Prostate gland (tissue), 2 donors: ENCODE measurements around the gene LDB2. TPM values are rescaled to one million over a fixed set of nuclear protein-coding genes. Genes with fewer than 3 reads are reported as not detected.

ENCODE experiments used
- DNase-seq: peaks from one replicate; pipeline ENCODE4 v3.0.0-alpha.2; 2019; ENCODE audit warnings: low spot score
- H3K27ac ChIP-seq, 2 donors: fragments of 200-600 bp; sonication (generic); 2 replicates each; pipeline ENCODE4 v1.5.1; 2017 to 2019
- H3K27me3 ChIP-seq: fragments of 200-600 bp; sonication (generic); replicated peaks from 2 replicates; pipeline ENCODE4 v1.5.1; 2019; ENCODE audit not compliant: insufficient read depth
- H3K36me3 ChIP-seq, 2 donors: fragments of 200-600 bp; sonication (generic); 1 replicate in 1 of 2; 2 replicates in 1 of 2; pipeline versions ENCODE4 v1.5.1 to v1.8.1; 2017 to 2019
- H3K4me1 ChIP-seq: fragments of 200-600 bp; sonication (generic); replicated peaks from 2 replicates; pipeline ENCODE4 v1.5.1; 2019
- H3K4me3 ChIP-seq, 2 donors: fragments of 200-600 bp; sonication (generic); 2 replicates each; pipeline ENCODE4 v1.5.1; 2017 to 2019
- H3K9me3 ChIP-seq: fragments of 200-600 bp; sonication (generic); 2 replicates; pipeline ENCODE4 v1.5.1; 2017
- POLR2A ChIP-seq: fragments of 450-650 bp; IDR thresholded peaks from one replicate; pipeline ENCODE4 v1.6.1; 2016; ENCODE audit warnings: antibody characterized with exemption, mild to moderate bottlenecking
- POLR2AphosphoS5 ChIP-seq: sonication (generic); formaldehyde crosslinking; IDR thresholded peaks from one replicate; pipeline ENCODE4 v1.6.1; 2017; ENCODE audit warnings: antibody characterized with exemption
- WGBS: methylation state at CpG from one replicate; pipeline ENCODE4 v1.1.5; 2018; 5-methylcytosine and 5-hydroxymethylcytosine counted together
- intact Hi-C: fragments of 100-400 bp; cut with DNase I; formaldehyde crosslinking; loops from one replicate; pipeline ENCODE4 v1.14.2; 2022
- total RNA-seq, 2 donors: library from RNA; depleted of rRNA; stranded (reverse); fragments of >200 nt; gene quantifications; one replicate each; pipeline ENCODE4 v1.1.0, GENCODE V29; 2016
- TF ChIP-seq, protein P1 (sequence below), 4 experiments: fragments of 200-600 bp in 2 of 4; fragments of 450-650 bp in 2 of 4; sonication (generic) in 2 of 4; IDR thresholded peaks; 1 replicate in 3 of 4; 2 replicates in 1 of 4; pipeline ENCODE4 v1.5.1; 2016 to 2019; ENCODE audit warnings: antibody characterized with exemption in 4 of 4, mild to moderate bottlenecking in 2 of 4, moderate library complexity in 2 of 4

LDB2 gene
- total RNA-seq, 2 donors from 2014 or later: 6.0 to 37.7 TPM

DNA sequence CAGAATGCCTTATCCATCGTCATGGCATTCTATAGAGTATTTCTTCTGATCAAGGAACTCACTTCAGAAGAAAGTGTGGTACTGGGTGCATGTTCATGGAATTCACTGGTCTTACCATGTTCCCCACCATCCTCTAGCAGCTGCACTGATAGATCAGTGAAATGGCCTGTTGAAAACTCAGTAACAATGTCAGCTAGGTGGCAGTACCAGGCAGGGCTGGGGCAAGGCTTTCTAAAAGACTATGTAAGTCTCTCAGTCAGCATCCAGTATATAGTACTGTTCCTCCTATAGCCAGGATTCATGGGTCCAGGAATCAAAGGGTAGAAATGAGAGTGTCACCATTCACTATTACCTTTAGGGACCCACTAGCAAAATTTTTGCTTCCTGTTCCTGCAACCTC is 15.8 kb upstream of the LDB2 start:
- Histone ChIP-seq H3K36me3 (no peaks in the 10 kb centered on the region), H3K4me1 (no peaks in the 10 kb centered on the region), H3K27me3 (no peaks in the 10 kb centered on the region), H3K27ac (no peak overlapping the region), H3K9me3 (no peaks in the 10 kb centered on the region), H3K4me3 (no peak overlapping the region)
- 95% methylated on average over 1 of the region's 1 CpG for WGBS
- no peak for DNase-seq
- intact Hi-C loops: loop anchor here (10.0 kb wide), 1 partner anchor 411 kb away; no protein-coding TSS in a partner anchor
- TF ChIP-seq, protein P1, sequence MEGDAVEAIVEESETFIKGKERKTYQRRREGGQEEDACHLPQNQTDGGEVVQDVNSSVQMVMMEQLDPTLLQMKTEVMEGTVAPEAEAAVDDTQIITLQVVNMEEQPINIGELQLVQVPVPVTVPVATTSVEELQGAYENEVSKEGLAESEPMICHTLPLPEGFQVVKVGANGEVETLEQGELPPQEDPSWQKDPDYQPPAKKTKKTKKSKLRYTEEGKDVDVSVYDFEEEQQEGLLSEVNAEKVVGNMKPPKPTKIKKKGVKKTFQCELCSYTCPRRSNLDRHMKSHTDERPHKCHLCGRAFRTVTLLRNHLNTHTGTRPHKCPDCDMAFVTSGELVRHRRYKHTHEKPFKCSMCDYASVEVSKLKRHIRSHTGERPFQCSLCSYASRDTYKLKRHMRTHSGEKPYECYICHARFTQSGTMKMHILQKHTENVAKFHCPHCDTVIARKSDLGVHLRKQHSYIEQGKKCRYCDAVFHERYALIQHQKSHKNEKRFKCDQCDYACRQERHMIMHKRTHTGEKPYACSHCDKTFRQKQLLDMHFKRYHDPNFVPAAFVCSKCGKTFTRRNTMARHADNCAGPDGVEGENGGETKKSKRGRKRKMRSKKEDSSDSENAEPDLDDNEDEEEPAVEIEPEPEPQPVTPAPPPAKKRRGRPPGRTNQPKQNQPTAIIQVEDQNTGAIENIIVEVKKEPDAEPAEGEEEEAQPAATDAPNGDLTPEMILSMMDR (IDR thresholded peaks at IDR 0.05): no peak
- TF ChIP-seq POLR2AphosphoS5 (no peak), POLR2A (no peak)

- Histone ChIP-seq H3K27ac (no peak overlapping the region), H3K27me3 (peaks cover under 1% of the 10 kb centered on the region), H3K4me3 (no peak overlapping the region), H3K9me3 (no peaks in the 10 kb centered on the region), H3K36me3 (no peaks in the 10 kb centered on the region), H3K4me1 (no peaks in the 10 kb centered on the region)
- DNase-seq: no peak
- intact Hi-C loops: loop anchor here (10.0 kb wide), 1 partner anchor 412 kb away; no protein-coding TSS in a partner anchor
- WGBS: 82% methylated on average over 5 of the region's 5 CpGs
- TF ChIP-seq POLR2AphosphoS5 (no peak), POLR2A (no peak)
- TF ChIP-seq, protein P1 (IDR thresholded peaks at IDR 0.05): no peak
These were observed 14.5 kb upstream of the LDB2 start for GRCh38 chr4:16912896-16913295.

GRCh38 chr4:16909281-16909680 is 10.8 kb upstream of the LDB2 start:
- DNase-seq: no peak
- intact Hi-C loops: no loop called here
- Histone ChIP-seq H3K4me1 (no peaks in the 10 kb centered on the region), H3K27ac (no peak overlapping the region), H3K9me3 (no peaks in the 10 kb centered on the region), H3K36me3 (no peaks in the 10 kb centered on the region), H3K4me3 (no peak overlapping the region), H3K27me3 (peaks cover 2% of the 10 kb centered on the region)
- WGBS: 11% methylated on average over 8 of the region's 8 CpGs
- TF ChIP-seq POLR2A (no peak), POLR2AphosphoS5 (no peak)
- TF ChIP-seq, protein P1 (IDR thresholded peaks at IDR 0.05): no peak

DNA sequence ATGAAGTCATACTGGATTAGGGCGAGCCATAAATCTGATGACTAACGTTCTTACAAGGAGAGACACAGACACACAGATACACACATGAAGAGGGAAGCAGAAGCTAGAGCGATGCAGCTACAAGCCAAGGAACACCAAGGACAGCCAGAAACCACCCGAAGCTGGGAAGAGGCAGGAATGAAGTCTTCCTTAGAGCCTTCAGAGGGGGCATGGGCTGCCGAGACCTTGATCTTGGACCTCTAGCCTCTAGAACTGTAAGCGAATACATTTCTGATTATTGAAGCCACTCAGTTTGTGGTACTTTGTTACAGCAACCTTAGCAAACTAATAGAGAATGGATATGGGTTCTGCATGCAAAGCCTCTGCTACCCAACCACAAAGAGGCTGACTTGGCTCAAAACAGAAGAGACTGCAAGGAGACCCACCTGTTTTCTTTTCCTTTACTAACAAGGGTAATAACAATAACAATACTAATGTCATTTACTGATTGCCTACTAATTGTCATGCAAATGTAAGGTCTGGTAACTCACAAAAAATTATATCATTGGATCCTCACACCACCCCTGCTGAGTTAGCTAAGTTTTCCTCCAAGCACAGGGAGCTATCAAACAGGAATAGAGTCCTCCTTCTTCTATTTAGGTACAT is 10.1 kb upstream of the LDB2 start:
- TF ChIP-seq POLR2AphosphoS5 (no peak), POLR2A (no peak)
- TF ChIP-seq, protein P1 (IDR thresholded peaks at IDR 0.05): no peak
- WGBS: 88% methylated on average over 6 of the region's 6 CpGs
- Histone ChIP-seq H3K27me3 (peaks cover 2% of the 10 kb centered on the region), H3K27ac (no peak overlapping the region), H3K4me1 (no peaks in the 10 kb centered on the region), H3K36me3 (no peaks in the 10 kb centered on the region), H3K4me3 (no peak overlapping the region), H3K9me3 (no peaks in the 10 kb centered on the region)
- intact Hi-C loops: no loop called here
- no peak for DNase-seq

GRCh38 chr4:16900325-16900724 is 1.9 kb upstream of the LDB2 start:
- DNase-seq: no peak
- Histone ChIP-seq H3K4me1 (no peaks in the 10 kb centered on the region), H3K27me3 (no peaks in the 10 kb centered on the region), H3K4me3 (no peak overlapping the region), H3K9me3 (no peaks in the 10 kb centered on the region), H3K27ac (no peak overlapping the region), H3K36me3 (no peaks in the 10 kb centered on the region)
- WGBS: 39% methylated on average over 2 of the region's 2 CpGs
- intact Hi-C loops: no loop called here
- TF ChIP-seq POLR2AphosphoS5: no peak
- no peak for TF ChIP-seq POLR2A
- TF ChIP-seq, protein P1 (IDR thresholded peaks at IDR 0.05): no peak
